ENCODE results near the gene RPS15.

- TF ChIP-seq CTCF (IDR thresholded peaks at IDR 0.05) (no peak), POLR2AphosphoS5 (IDR thresholded peaks at IDR 0.05) (no peak), POLR2A (IDR thresholded peaks at IDR 0.05) (no peak), EP300 (IDR thresholded peaks at IDR 0.05) (no peak)
Measured at GRCh38 chr19:1435378-1435989, 2.7 kb upstream of the RPS15 start.
